Activated naive CD8-positive, alpha-beta T cell treated with anti-CD3 and anti-CD28 coated beads, Interleukin-2, amount 50 U/mL, for 16 hours (primary cell): ENCODE data around the gene ST3GAL3.
"Not testable (repeated sequence)": the region's sequence is repeated elsewhere in the genome, so short reads cannot be mapped to it uniquely, and the experiment has no call there.

ENCODE experiments used
- DNase-seq: peaks from one replicate; pipeline ENCODE4 v3.0.0-alpha.2; 2020; ENCODE audit warnings: low read depth, low spot score

Gene ST3GAL3

GRCh38 chr1:43818691-43819090 is 111.4 kb downstream of the ST3GAL3 start:
- no peak for DNase-seq

GRCh38 chr1:43819357-43819756 is 112.0 kb downstream of the ST3GAL3 start:
- no peak for DNase-seq

DNA sequence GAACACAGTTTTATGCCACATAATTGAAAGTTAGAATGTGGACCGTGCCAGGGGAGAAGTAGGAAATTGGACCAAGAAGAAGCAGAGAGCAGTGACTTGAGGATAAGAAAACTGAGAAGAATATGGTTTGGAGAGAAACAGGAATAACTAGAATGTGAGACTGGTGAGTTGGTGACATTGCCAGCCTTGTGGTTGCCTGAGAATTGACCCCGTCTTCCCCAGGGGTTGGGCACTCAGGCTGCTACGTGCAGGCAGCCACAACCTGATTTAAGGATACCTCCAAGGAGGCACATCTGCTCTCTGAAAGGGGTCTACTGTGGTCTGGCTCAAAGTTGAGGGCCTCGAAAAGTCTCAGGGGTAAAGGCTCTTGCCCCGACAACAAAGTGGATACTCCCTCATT is 114.1 kb downstream of the ST3GAL3 start:
- DNase-seq, result no peak

DNA sequence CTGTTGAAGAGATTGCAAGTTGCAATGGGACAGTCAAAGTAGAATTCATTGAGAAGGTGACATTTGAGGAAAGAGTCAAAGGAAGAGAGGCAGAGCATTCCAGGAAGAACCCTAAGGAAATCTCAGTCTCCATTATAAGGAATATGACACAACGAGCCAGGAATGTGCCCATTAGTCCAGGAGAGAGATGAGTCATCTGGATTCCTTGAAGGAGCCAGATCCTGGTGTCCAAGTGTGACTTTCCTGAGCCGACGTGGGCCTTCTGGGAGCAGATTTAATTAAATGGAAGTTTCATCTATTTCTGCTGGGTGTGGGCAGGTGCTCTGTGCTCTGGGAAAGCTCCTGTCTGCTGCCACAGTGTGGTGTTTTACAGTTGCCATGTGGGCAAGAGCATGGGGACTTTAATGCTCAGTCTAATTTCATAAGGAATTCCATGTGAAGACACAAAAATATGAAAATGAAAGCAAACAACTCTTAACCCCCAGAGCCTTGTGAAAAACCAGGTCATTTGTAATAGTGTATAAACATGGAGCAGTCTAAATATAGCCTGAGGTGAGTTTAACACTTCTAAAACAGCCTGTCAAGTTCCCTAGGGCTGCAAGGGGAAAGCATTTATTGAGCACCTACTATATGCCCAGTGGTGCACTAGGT is 114.8 kb downstream of the ST3GAL3 start:
- DNase-seq, result no peak

- DNase-seq, result no peak
These were observed 117.5 kb downstream of the ST3GAL3 start for GRCh38 chr1:43824795-43825194.

DNA sequence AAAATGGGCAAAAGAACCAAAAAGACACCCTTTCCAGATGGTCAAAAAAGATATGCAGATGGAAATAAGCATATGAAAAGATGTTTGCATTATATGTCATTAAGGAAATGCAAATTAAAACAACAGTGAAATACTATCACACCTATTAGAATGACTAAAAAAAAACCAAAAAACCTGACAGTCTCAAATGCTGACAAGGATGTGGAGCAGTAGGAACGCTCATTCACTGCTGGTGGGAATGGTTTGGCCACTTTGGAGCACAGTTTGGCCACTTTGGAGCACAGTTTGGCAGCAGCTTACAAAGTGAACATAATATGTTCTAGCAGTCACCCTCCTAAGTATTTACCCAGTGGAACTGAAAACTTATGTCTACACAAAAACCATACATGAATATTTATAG is 121.2 kb downstream of the ST3GAL3 start:
- no peak for DNase-seq

DNA sequence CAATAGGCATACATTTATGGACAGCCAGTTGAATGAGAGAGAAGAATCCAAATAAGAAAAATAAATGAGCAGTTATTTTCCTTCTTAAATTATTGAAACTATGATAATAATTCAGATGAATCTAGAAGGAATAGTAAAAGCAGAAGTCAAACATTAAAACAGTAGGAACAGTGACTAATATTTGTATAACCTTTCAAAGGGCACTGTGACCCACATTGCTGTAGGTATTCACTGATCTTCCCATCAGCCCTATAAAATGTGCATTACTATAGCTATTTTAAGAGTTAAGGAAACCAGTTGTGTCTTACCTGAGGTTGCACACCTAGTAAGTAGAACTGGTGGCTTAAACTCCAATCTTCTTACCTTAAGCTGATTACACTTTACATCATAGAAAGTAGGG is 123.5 kb downstream of the ST3GAL3 start:
- DNase-seq, result no peak

DNA sequence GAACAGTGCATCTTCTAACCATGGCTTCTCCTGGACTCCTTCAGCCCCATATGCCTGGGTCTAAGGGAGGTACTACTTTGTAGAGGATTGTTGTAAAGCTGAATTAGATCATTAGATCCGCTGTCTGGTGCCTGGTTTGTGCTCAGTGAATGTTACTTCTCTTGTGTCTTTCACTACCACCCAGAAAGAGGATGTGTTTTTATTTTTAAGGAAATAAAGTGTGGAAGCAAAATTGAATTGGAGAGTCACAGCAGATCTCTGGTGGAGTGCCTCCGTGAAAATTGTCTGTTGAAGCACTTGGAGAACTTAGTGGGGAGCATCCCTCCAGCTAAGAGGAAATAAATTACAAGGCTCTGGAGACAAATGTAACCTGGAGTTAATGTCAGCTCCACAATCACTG is 124.5 kb downstream of the ST3GAL3 start:
- DNase-seq, result no peak

GRCh38 chr1:43832255-43832654 is 124.9 kb downstream of the ST3GAL3 start:
- no peak for DNase-seq

- DNase-seq, result no peak
These were observed 125.7 kb downstream of the ST3GAL3 start for GRCh38 chr1:43832998-43833397.

- DNase-seq, result not testable (repeated sequence)
These were observed 126.6 kb downstream of the ST3GAL3 start for GRCh38 chr1:43833902-43834279.

GRCh38 chr1:43834280-43835081 is 127.1 kb downstream of the ST3GAL3 start:
- DNase-seq, result no peak

- DNase-seq, result no peak
These were observed 128.0 kb downstream of the ST3GAL3 start for GRCh38 chr1:43835082-43836021.

DNA sequence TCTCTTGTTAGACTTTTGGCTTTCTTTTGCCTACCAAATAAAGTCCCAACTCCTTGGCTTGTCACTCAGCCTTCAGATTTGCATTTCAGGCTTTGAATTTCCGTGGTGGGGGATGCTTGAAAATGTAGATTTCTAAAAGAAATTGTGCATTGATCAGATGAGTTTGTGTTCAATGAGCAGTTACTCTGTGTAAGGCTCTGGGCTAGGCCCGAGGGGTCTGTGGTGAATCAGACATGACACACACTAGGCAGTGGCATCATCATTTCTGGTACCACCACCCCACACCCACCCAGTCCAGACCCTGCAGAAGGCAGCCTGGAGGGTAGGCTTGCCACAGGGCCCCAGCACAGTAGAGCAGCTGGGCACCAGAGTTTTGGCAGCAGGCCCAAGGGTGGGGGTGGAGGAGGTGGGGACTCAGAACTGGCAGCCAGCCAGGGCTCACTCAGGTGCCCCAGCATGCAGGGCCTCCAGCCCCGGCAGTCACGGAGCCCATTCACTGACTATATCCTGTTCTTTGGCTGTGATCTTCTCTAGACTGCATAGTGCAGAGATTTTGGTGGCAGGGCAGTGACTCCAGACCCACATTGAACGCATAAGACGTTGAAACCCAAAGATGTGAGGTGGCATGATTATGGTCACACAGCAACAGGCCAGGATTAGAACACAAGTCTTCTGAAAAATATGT is 129.1 kb downstream of the ST3GAL3 start:
- peak; percentile 42 for DNase-seq

DNA sequence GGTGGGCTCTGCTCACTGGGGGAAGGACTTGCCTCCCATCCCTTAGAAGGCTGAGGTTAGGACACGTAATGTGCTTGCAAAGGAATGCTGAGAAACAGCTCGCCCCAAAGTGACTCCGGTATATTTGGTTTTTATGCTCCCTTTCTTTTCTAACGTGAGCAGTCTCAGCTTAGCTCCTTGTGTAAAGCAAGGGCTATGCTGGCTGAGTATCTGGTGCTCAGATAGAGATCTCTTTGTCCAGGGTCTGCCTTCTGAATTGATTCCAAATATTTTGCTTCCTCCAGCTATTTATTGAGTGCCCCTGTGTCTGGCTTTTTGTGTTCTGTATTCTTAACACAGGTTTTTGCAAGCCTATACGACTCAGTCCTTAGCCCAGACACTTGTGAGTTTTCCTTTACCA is 131.7 kb downstream of the ST3GAL3 start:
- DNase-seq, result no peak

- no peak for DNase-seq
These were observed 134.2 kb downstream of the ST3GAL3 start for GRCh38 chr1:43841321-43842174.

DNA sequence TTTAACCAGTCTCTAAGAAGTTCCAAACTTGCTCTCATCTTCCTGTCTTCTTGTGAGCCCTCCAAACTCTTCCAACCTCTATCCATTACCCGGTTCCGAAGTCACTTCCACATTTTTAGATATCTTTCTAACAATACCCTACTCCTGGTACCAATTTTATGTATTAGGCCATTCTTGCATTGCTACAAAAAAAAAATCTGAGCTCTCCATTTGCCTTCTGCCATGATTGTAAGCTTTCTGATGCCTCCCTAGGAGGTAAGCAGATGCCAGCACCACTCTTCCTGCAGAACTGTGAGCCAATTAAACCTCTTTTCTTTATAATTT is 134.8 kb downstream of the ST3GAL3 start:
- DNase-seq, result no peak

- no peak for DNase-seq
These were observed 136.3 kb downstream of the ST3GAL3 start for GRCh38 chr1:43843684-43844083.

- DNase-seq, result no peak
These were observed 136.8 kb downstream of the ST3GAL3 start for GRCh38 chr1:43844114-43844513.

GRCh38 chr1:43847290-43847689 is 140.0 kb downstream of the ST3GAL3 start:
- no peak for DNase-seq

GRCh38 chr1:43847882-43848281 is 140.5 kb downstream of the ST3GAL3 start:
- DNase-seq, result no peak
